Measurements from ENCODE around the gene SELENOI.

The SELENOI gene

DNA sequence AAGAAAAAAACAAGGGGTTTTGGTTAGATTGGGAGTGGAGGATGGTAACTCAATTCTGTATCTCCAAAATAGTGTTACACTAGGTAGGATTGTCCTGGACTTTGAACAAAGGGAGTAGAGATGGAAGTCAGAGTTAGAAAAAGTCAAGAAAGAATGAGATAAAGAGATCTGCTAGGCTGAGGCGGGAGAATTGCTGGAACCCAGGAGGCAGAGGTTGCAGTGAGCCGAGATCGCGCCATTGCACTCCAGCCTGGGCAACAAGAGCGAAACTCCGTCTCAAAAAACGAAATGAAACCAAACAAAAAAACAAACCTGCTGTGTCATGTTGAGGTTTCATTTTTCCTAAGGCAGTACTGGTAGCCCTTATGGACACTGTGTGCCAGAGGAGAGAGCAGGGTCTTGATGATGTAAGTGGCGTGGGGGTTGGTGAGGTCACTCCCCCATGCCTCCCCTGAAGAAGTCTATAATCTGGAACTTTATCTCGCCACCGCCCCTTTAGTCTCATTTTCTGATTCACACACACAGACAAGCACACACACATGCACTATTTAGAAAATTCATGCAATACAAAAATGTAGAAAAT is 66.2 kb downstream of the SELENOI start:
- no peak for DNase-seq (ENCODE audit: low read depth)

DNA sequence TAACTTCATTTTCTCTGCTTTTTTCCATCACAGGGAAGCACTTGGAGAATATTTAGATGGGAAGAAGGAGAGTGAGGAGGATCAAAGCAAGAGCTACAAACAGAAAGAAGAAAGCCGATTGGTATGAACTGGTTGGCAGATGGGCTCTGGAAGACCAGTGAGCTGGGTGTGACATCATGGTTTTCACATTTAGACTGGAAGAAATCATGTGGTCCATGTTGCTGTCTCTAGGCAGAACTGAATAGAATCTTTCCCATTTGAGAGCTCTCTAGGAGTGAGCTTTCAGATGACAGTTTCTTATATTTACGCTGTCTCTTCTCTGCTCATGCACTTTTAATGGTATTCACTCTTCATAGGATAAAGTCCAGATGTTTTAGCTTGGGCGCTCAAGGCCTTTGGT is 68.4 kb downstream of the SELENOI start:
- no peak for DNase-seq (ENCODE audit: low read depth)

DNA sequence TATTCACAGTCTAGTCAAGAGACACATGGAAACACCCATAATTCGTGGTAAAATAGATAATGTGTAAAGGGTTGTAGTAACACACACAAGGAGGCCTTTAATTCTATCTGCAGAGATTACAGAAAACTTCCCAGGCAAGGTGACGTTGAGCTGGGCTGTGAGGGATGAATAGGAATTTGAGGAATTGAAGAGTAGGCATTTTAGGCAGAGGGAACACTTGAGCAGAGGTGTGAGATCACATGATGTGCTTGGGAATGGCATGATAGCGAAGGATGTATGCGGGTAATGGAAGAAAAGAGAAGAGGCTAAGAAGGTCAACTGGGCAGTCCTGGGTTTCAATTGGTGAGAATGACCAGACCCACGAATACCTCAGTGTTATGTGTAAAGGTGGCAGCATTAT is 76.0 kb downstream of the SELENOI start:
- no peak for DNase-seq (ENCODE audit: low read depth)

DNA sequence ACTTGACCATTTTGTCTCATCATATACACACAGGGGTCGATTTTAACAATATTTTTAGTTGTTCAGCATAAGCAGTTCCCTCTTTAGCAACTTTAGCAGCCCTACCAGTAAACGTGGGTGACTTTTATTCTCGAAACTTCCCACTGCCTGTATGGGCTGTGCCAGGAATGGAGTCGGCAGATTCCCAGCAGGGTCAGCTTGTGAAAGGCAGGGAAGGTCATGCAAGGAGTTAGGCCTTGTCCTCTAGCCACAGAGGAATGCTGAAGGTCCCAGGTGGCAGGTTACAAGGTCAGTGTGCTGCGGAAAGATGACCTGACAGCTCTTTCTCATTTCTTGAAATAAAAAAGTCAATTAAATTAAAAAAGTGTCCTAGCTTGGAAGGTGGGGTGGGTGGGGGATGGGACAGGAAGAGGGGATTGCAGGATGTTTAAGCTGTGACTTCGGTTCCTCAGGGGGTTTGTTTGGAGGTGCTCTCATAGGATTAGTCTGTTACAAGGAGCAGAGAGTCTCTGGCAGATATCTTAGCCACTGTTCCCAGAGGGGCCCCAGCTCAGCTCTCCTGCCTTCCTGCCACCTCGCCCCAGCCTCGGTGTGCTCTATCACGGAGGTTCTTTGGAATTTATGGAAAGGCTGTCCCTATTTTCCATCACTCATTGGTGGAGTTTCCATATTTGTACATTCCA is 77.1 kb downstream of the SELENOI start:
- DNase-seq (ENCODE audit: low read depth): no peak

DNA sequence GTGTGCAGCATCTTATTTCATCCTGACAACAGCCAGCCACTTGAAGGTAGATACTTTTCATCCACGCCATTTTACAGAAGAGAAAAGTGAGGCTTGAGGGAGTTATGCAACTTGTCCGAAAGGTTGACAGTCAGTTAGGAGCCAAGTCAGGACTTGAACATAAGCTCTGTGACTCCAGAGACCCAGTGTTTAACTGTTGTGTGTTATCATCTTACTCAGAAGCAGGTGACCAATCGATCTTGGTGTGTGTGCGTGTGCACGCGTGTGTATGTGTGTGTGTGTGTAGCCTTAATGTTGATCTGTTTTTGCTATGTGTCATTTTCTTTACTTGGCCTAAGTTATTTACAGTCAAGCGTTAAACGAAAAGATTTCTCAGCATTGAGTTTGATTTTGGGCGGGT is 77.8 kb downstream of the SELENOI start:
- no peak for DNase-seq (ENCODE audit: low read depth)

DNA sequence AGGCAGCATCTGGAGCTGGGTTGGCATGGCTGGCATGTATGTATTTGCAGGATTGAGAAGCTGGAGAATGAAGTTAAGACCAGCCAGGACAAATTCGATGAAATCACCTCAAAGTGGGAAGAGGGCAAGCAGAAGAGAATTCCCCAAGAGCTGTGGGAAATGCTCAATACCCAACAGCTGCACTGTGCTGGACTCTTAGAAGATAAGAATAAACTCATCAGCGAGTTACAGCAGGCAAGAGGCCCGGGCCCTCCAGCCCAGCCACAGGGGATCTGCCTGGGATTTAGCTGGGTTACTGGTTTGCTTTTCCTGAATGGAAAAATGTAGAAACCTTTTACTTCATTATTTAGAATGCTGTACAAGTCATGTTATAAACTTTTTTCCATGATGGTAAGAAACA is 78.3 kb downstream of the SELENOI start:
- DNase-seq (ENCODE audit: low read depth): no peak

GRCh38 chr2:26428846-26429245 is 82.9 kb downstream of the SELENOI start:
- no peak for DNase-seq (ENCODE audit: low read depth)

- DNase-seq (ENCODE audit: low read depth): no peak
Measured at GRCh38 chr2:26429779-26430578, 84.0 kb downstream of the SELENOI start.

- no peak for DNase-seq (ENCODE audit: low read depth)
Measured at GRCh38 chr2:26430826-26431225, 84.9 kb downstream of the SELENOI start.

DNA sequence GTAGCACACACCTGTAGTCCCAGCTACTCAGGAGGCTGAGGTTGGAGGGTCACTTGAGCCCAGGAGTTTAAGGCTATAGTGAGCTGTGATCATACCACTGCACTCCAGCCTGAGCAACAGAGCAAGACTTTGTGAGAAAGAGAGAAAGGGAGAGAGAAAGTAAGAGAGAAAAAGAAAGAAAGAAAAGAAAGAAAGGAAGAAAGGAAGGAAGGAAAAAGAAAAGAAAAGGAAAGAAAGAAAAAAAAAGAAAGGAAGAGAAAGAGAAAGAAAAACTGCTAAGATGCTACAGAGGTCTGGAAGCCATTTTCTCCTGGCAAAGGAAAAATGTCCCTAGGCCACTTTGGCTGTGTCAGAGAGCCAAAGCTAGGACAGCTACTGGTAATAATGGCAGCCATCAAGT is 86.4 kb downstream of the SELENOI start:
- no peak for DNase-seq (ENCODE audit: low read depth)

DNA sequence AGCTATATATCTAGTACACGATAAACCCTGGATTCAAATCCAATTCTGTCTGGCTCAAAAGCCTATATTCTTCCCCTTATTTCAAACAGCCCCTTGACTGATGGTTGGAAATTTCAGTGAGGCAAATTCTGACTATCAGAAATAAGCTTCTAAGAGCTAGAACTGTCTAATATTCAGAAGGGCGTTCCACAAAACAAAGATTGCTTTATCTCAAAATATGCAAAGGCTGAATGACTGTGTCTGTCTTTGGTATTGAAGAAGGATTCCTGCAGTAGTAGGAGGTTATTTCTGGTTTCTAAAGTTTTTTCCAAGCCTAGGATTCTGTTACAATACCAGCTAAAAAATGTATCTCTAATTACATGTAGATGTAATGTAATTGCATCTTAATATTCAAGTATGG is 86.9 kb downstream of the SELENOI start:
- no peak for DNase-seq (ENCODE audit: low read depth)

- no peak for DNase-seq (ENCODE audit: low read depth)
Measured at GRCh38 chr2:26435106-26435505, 89.2 kb downstream of the SELENOI start.

- no peak for DNase-seq (ENCODE audit: low read depth)
Measured at GRCh38 chr2:26438526-26438925, 92.6 kb downstream of the SELENOI start.

DNA sequence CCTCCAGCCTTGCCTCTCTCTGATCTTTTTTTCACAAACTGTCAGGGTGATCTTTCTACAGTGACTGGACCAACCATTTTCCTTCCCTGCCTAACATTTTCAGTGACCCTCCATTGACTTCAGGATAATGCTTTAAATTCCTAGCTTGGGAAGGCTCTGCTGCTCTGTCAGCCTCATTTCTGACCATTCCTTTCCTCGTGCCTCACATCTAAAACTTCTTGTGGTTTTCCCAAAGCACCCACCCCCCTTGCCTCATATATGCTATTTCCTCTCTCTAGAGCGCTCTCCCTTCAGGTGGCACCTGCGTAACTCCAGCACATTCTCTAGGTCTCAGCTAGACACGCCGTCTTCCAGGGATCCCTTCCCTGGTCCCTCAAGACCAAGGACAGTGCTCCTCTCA is 93.0 kb downstream of the SELENOI start:
- DNase-seq (ENCODE audit: low read depth): no peak

DNA sequence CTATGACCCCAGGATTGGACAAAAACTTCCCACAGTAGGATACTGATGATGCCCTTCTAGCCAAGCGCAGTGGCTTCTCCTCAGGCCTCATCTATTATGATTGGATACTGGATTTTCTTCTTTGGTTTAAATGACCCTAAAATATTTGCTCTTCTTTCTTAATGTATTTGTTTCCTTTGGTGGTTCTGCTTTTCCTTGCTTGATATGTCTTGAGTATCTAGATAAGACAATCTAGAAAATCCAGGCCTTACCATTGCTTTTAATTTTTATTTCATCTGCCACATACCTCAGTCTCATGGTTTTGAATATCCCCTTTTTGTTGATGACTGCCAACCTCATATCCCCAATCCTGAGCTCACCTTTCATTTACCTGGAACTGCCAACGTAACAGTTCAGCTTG is 96.4 kb downstream of the SELENOI start:
- DNase-seq (ENCODE audit: low read depth): no peak

DNA sequence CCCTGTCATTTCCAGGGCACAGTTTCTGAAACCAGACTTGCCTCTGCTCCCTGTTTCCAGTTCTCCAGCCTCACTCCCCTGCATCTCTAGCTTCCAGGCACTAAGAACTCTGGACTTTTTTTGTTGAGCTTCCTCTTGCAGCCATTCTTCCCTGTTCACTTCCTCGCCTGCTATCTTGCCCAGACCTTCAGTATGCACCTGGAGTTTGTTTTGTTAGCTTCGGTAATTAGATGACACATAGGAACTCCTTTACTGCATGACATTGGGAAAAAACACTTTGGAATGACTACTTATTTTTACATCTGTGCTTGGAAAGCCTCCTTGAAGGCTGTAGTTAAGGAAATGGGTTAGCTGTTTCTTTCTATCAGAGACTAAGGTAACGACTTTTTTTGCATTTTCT is 96.8 kb downstream of the SELENOI start:
- DNase-seq (ENCODE audit: low read depth): no peak

GRCh38 chr2:26444236-26444635 is 98.3 kb downstream of the SELENOI start:
- DNase-seq (ENCODE audit: low read depth): no peak

Measured in fibroblast of the conjunctiva (primary cell).